GM19324 (cell line): ENCODE data around the gene SLC7A10.

Experiments used
- ATAC-seq: cut with Tn5 transposase; IDR thresholded peaks from one replicate; pipeline ENCODE4 v1.9.1; 2021; ENCODE audit warnings: mild to moderate bottlenecking, moderate library complexity; ENCODE audit not compliant: unreplicated experiment, low FRiP score

SLC7A10 gene

GRCh38 chr19:33225458-33225926, at the start of gene SLC7A10:
Gene SLC7A10, minus strand, starts transcription at chr19:33225850. Its CDS starts 147 bp downstream, at chr19:33225703.
- ATAC-seq: no peak

- ATAC-seq: no peak
Observed at GRCh38 chr19:33274663-33275558, 49.3 kb upstream of the SLC7A10 start.

GRCh38 chr19:33273881-33274662, 48.4 kb upstream of the SLC7A10 start:
- no peak for ATAC-seq

- ATAC-seq: no peak
Observed at GRCh38 chr19:33273065-33273736, 47.6 kb upstream of the SLC7A10 start.

GRCh38 chr19:33271246-33272021, 45.8 kb upstream of the SLC7A10 start:
- ATAC-seq: no peak

GRCh38 chr19:33270769-33271168, 45.1 kb upstream of the SLC7A10 start:
- no peak for ATAC-seq

- ATAC-seq: no peak
Observed at GRCh38 chr19:33269016-33269415, 43.4 kb upstream of the SLC7A10 start.

GRCh38 chr19:33268162-33268991, 42.7 kb upstream of the SLC7A10 start:
- ATAC-seq: no peak

GRCh38 chr19:33267706-33268105, 42.1 kb upstream of the SLC7A10 start:
- ATAC-seq: no peak

- ATAC-seq: no peak
Observed at GRCh38 chr19:33266974-33267484, 41.4 kb upstream of the SLC7A10 start.

- ATAC-seq: no peak
Observed at GRCh38 chr19:33264881-33265445, 39.3 kb upstream of the SLC7A10 start.

GRCh38 chr19:33263325-33264023, 37.8 kb upstream of the SLC7A10 start:
- no peak for ATAC-seq

GRCh38 chr19:33261511-33262189, 36.0 kb upstream of the SLC7A10 start:
- no peak for ATAC-seq

- no peak for ATAC-seq
Observed at GRCh38 chr19:33260628-33261418, 35.2 kb upstream of the SLC7A10 start.

GRCh38 chr19:33259539-33259938, 33.9 kb upstream of the SLC7A10 start:
- no peak for ATAC-seq

- ATAC-seq: no peak
Observed at GRCh38 chr19:33257828-33258227, 32.2 kb upstream of the SLC7A10 start.

GRCh38 chr19:33256261-33256660, 30.6 kb upstream of the SLC7A10 start:
- no peak for ATAC-seq
